WTC11 (cell line): ENCODE data around the gene BCAT1. TPM values are rescaled to one million over a fixed set of nuclear protein-coding genes. Genes with fewer than 3 reads are reported as not detected.

Source experiments
- ATAC-seq: fragments of 200-7000 bp; cut with Tn5 transposase; 2 replicates; pipeline ENCODE4 v1.10.0; 2021; ENCODE audit warnings: mild to moderate bottlenecking, moderate library complexity
- CTCF ChIA-PET: fragments of 300-600 bp; sonication (Branson Sonifier 250); formaldehyde crosslinking; loops from one replicate; lab custom pipeline; 2021; ENCODE audit warnings: antibody characterized with exemption; lab: Charles Lee
- POLR2A ChIA-PET: fragments of 350-600 bp; sonication (Branson Sonifier 250); formaldehyde crosslinking; loops from one replicate; lab custom pipeline; 2021; ENCODE audit warnings: antibody characterized with exemption; lab: Charles Lee
- DNase-seq: peaks from one replicate; pipeline ENCODE4 v3.0.0; 2021; ENCODE audit warnings: low spot score
- H3K27ac Mint-ChIP-seq: 2 replicates; pipeline ENCODE4 v1.8.0; 2021; ENCODE audit warnings: mixed read lengths
- H3K27me3 Mint-ChIP-seq: 2 replicates; pipeline ENCODE4 v1.8.0; 2021; ENCODE audit warnings: low read depth, mild to moderate bottlenecking, moderate library complexity, mixed read lengths
- H3K36me3 Mint-ChIP-seq: 2 replicates; pipeline ENCODE4 v1.8.0; 2021; ENCODE audit warnings: mixed read lengths
- H3K4me1 Mint-ChIP-seq: 2 replicates; pipeline ENCODE4 v1.8.0; 2022; ENCODE audit warnings: mixed read lengths
- H3K4me3 Mint-ChIP-seq: 2 replicates; pipeline ENCODE4 v1.8.0; 2021; ENCODE audit warnings: mild to moderate bottlenecking, moderate library complexity, mixed read lengths
- H3K9me3 Mint-ChIP-seq: 2 replicates; pipeline ENCODE4 v1.8.0; 2021; ENCODE audit warnings: mixed read lengths
- CREB1 ChIP-seq: sonication (generic); formaldehyde crosslinking; IDR thresholded peaks from 2 replicates; pipeline ENCODE4 v1.8.0; 2023; ENCODE audit warnings: mild to moderate bottlenecking, missing genetic modification reagents
- E2F4 ChIP-seq: sonication (generic); formaldehyde crosslinking; IDR thresholded peaks from 2 replicates; pipeline ENCODE4 v1.8.1; 2022; ENCODE audit warnings: low read depth, mild to moderate bottlenecking, moderate library complexity, missing genetic modification reagents, borderline replicate concordance
- ETV6 ChIP-seq: sonication (generic); formaldehyde crosslinking; IDR thresholded peaks from 2 replicates; pipeline ENCODE4 v1.8.1; 2022; ENCODE audit warnings: mild to moderate bottlenecking, missing genetic modification reagents
- GRHL2 ChIP-seq: fragments of 250-450 bp; sonication (Bioruptor Pico); IDR thresholded peaks from 2 replicates; pipeline ENCODE4 v1.8.0; 2022; ENCODE audit warnings: mild to moderate bottlenecking, moderate library complexity; ENCODE audit not compliant: insufficient replicate concordance, severe bottlenecking
- HMGXB4 ChIP-seq: sonication (generic); formaldehyde crosslinking; IDR thresholded peaks from 2 replicates; pipeline ENCODE4 v1.8.1; 2023; ENCODE audit warnings: mild to moderate bottlenecking, moderate library complexity, missing genetic modification reagents
- NFATC4 ChIP-seq: fragments of 250-450 bp; sonication (Bioruptor Pico); IDR thresholded peaks from 2 replicates; pipeline ENCODE4 v1.9.0; 2021; ENCODE audit warnings: mild to moderate bottlenecking
- NFE2L1 ChIP-seq: sonication (generic); formaldehyde crosslinking; IDR thresholded peaks from 2 replicates; pipeline ENCODE4 v1.8.1; 2023; ENCODE audit warnings: missing genetic modification reagents
- NFYB ChIP-seq: sonication (generic); formaldehyde crosslinking; conservative IDR thresholded peaks from 2 replicates; pipeline ENCODE4 v1.8.0; 2022; ENCODE audit warnings: low read depth, missing genetic modification reagents
- NR3C1 ChIP-seq: sonication (generic); formaldehyde crosslinking; conservative IDR thresholded peaks from 2 replicates; pipeline ENCODE4 v1.8.1; 2023; ENCODE audit warnings: low read depth, mild to moderate bottlenecking, missing genetic modification reagents
- PRRX2 ChIP-seq: fragments of 250-450 bp; sonication (Bioruptor Pico); IDR thresholded peaks from 2 replicates; pipeline ENCODE4 v1.8.0; 2021; ENCODE audit warnings: mild to moderate bottlenecking
- RELA ChIP-seq: sonication (generic); formaldehyde crosslinking; IDR thresholded peaks from 2 replicates; pipeline ENCODE4 v1.8.1; 2022; ENCODE audit warnings: missing genetic modification reagents, mild to moderate bottlenecking, borderline replicate concordance
- TCF7 ChIP-seq: sonication (generic); formaldehyde crosslinking; IDR thresholded peaks from 2 replicates; pipeline ENCODE4 v1.8.0; 2022; ENCODE audit warnings: mild to moderate bottlenecking, low read depth, missing genetic modification reagents, moderate library complexity
- TEAD1 ChIP-seq: sonication (generic); formaldehyde crosslinking; IDR thresholded peaks from 2 replicates; pipeline ENCODE4 v1.8.0; 2022; ENCODE audit warnings: mild to moderate bottlenecking, missing genetic modification reagents
- TEAD4 ChIP-seq: sonication (generic); formaldehyde crosslinking; IDR thresholded peaks from 2 replicates; pipeline ENCODE4 v1.8.0; 2022; ENCODE audit warnings: mild to moderate bottlenecking, missing genetic modification reagents
- ZBTB21 ChIP-seq: sonication (generic); formaldehyde crosslinking; IDR thresholded peaks from 2 replicates; pipeline ENCODE4 v1.8.1; 2023; ENCODE audit warnings: mild to moderate bottlenecking, missing genetic modification reagents, borderline replicate concordance
- ZNF232 ChIP-seq: sonication (generic); formaldehyde crosslinking; IDR thresholded peaks from 2 replicates; pipeline ENCODE4 v1.8.0; 2022; ENCODE audit warnings: mild to moderate bottlenecking, missing genetic modification reagents
- ZNF263 ChIP-seq: sonication (generic); formaldehyde crosslinking; IDR thresholded peaks from 2 replicates; pipeline ENCODE4 v1.8.1; 2022; ENCODE audit warnings: low read depth, mild to moderate bottlenecking, moderate library complexity, missing genetic modification reagents
- ZNF416 ChIP-seq: fragments of 250-450 bp; sonication (Bioruptor Pico); IDR thresholded peaks from 2 replicates; pipeline ENCODE4 v1.9.0; 2021; ENCODE audit warnings: mild to moderate bottlenecking, inconsistent platforms
- ZNF512 ChIP-seq: sonication (generic); formaldehyde crosslinking; IDR thresholded peaks from 2 replicates; pipeline ENCODE4 v1.8.1; 2022; ENCODE audit warnings: missing genetic modification reagents, borderline replicate concordance
- ZSCAN18 ChIP-seq: fragments of 250-450 bp; sonication (Bioruptor Pico); IDR thresholded peaks from 2 replicates; pipeline ENCODE4 v2.1.2; 2022; ENCODE audit warnings: mild to moderate bottlenecking, moderate library complexity
- total RNA-seq: library from RNA; stranded (reverse); gene quantifications from 3 replicates; pipeline ENCODE4 v1.2.3, GENCODE V29; 2021
- TF ChIP-seq, protein P1 (sequence below): sonication (generic); formaldehyde crosslinking; conservative IDR thresholded peaks from 2 replicates; pipeline ENCODE4 v1.8.1; 2022; ENCODE audit warnings: mild to moderate bottlenecking, missing genetic modification reagents
- TF ChIP-seq, protein P2 (sequence below): sonication (generic); formaldehyde crosslinking; IDR thresholded peaks from 2 replicates; pipeline ENCODE4 v1.8.1; 2022; ENCODE audit warnings: mild to moderate bottlenecking, moderate library complexity, missing genetic modification reagents
- TF ChIP-seq, protein P3 (sequence below): fragments of 250-450 bp; sonication (Bioruptor Pico); IDR thresholded peaks from 2 replicates; pipeline ENCODE4 v1.9.0; 2021; ENCODE audit warnings: mild to moderate bottlenecking
- TF ChIP-seq, protein P4 (sequence below): sonication (generic); formaldehyde crosslinking; IDR thresholded peaks from 2 replicates; pipeline ENCODE4 v1.8.0; 2023; ENCODE audit warnings: missing genetic modification reagents

The BCAT1 gene
- total RNA-seq, 1 experiment from 2014 or later, result 267 TPM

- no peak for TF ChIP-seq NR3C1 (CRISPR knock-in tag)
- TF ChIP-seq TEAD1, result no peak
- TF ChIP-seq, protein P1, sequence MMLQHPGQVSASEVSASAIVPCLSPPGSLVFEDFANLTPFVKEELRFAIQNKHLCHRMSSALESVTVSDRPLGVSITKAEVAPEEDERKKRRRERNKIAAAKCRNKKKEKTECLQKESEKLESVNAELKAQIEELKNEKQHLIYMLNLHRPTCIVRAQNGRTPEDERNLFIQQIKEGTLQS (CRISPR knock-in tag), result no peak
- no peak for TF ChIP-seq ZNF512 (CRISPR knock-in tag)
- TF ChIP-seq, protein P2, sequence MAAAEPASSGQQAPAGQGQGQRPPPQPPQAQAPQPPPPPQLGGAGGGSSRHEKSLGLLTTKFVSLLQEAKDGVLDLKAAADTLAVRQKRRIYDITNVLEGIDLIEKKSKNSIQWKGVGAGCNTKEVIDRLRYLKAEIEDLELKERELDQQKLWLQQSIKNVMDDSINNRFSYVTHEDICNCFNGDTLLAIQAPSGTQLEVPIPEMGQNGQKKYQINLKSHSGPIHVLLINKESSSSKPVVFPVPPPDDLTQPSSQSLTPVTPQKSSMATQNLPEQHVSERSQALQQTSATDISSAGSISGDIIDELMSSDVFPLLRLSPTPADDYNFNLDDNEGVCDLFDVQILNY (CRISPR knock-in tag), result no peak
- TF ChIP-seq TEAD4 (CRISPR knock-in tag), result no peak
- no peak for TF ChIP-seq RELA (CRISPR knock-in tag)
Measured at GRCh38 chr12:24845615-24846014, 103.3 kb downstream of the BCAT1 start (continued).

GRCh38 chr12:24840046-24840800 is 108.7 kb downstream of the BCAT1 start:
- ChIA-PET POLR2A (no interaction called here), CTCF (no interaction called here)
- no peak overlapping the region; the same call in 1 of the 2 replicates for H3K27ac Mint-ChIP-seq
- ATAC-seq (no peak), DNase-seq (no peak)
- H3K9me3 Mint-ChIP-seq, result no peaks in the 10 kb centered on the region
- no peak overlapping the region for H3K4me3 Mint-ChIP-seq
- TF ChIP-seq TEAD4 (CRISPR knock-in tag) (no peak), ZNF263 (CRISPR knock-in tag) (no peak), CREB1 (CRISPR knock-in tag) (no peak), GRHL2 (no peak), NFE2L1 (CRISPR knock-in tag) (no peak), ETV6 (CRISPR knock-in tag) (no peak)
- TF ChIP-seq, protein P3, sequence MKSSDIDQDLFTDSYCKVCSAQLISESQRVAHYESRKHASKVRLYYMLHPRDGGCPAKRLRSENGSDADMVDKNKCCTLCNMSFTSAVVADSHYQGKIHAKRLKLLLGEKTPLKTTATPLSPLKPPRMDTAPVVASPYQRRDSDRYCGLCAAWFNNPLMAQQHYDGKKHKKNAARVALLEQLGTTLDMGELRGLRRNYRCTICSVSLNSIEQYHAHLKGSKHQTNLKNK (CRISPR knock-in tag), result no peak
- H3K27me3 Mint-ChIP-seq, result no peaks in the 10 kb centered on the region
- H3K4me1 Mint-ChIP-seq, result no peaks in the 10 kb centered on the region
- H3K36me3 Mint-ChIP-seq, result peaks cover 57% of the 10 kb centered on the region

- ATAC-seq (no peak), DNase-seq (no peak)
- Mint-ChIP-seq H3K27me3 (no peaks in the 10 kb centered on the region), H3K9me3 (no peaks in the 10 kb centered on the region), H3K27ac (peak overlapping the region; percentile 35), H3K4me1 (no peaks in the 10 kb centered on the region), H3K4me3 (no peak overlapping the region), H3K36me3 (peaks cover 63% of the 10 kb centered on the region)
- ChIA-PET CTCF (no interaction called here), POLR2A (no interaction called here)
- TF ChIP-seq E2F4 (CRISPR knock-in tag), result no peak
- no peak for TF ChIP-seq ZBTB21
- TF ChIP-seq PRRX2 (CRISPR knock-in tag), result no peak
- TF ChIP-seq, protein P3 (CRISPR knock-in tag), result no peak
- TF ChIP-seq, protein P4, sequence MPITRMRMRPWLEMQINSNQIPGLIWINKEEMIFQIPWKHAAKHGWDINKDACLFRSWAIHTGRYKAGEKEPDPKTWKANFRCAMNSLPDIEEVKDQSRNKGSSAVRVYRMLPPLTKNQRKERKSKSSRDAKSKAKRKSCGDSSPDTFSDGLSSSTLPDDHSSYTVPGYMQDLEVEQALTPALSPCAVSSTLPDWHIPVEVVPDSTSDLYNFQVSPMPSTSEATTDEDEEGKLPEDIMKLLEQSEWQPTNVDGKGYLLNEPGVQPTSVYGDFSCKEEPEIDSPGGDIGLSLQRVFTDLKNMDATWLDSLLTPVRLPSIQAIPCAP (CRISPR knock-in tag), result no peak
- no peak for TF ChIP-seq TCF7 (CRISPR knock-in tag)
- no peak for TF ChIP-seq NFATC4 (CRISPR knock-in tag)
- TF ChIP-seq HMGXB4 (CRISPR knock-in tag), result no peak
- no peak for TF ChIP-seq NFYB
- TF ChIP-seq ZNF232, result no peak
- no peak for TF ChIP-seq ZSCAN18
- no peak for TF ChIP-seq ZNF416 (CRISPR knock-in tag)
Measured at GRCh38 chr12:24839268-24839791, 109.6 kb downstream of the BCAT1 start.
